Sigmoid colon (tissue), 4 donors: ENCODE data around the gene TENM3.

ENCODE experiments used
- CTCF ChIP-seq, 4 experiments: fragments of 450-650 bp in 3 of 4; fragments of 200-600 bp in 1 of 4; IDR thresholded peaks; one replicate each; pipeline ENCODE4 v1.5.1; 2016 to 2019; ENCODE audit warnings: antibody characterized with exemption in 4 of 4, mild to moderate bottlenecking in 3 of 4, moderate library complexity in 2 of 4
- EP300 ChIP-seq, 4 donors: sonication (generic); formaldehyde crosslinking; IDR thresholded peaks; one replicate each; pipeline ENCODE4 v1.6.1; 2017; ENCODE audit warnings: antibody characterized with exemption in 4 of 4
- POLR2A ChIP-seq, 2 donors: fragments of 450-650 bp; IDR thresholded peaks; one replicate each; pipeline ENCODE4 v1.6.1; 2016; ENCODE audit warnings: antibody characterized with exemption in 2 of 2, mild to moderate bottlenecking in 2 of 2, moderate library complexity in 2 of 2

GRCh38 chr4:182704948-182705347 is 461.7 kb downstream of the TENM3 start:
- TF ChIP-seq CTCF (IDR thresholded peaks at IDR 0.05) (no peak), POLR2A (IDR thresholded peaks at IDR 0.05) (no peak), EP300 (IDR thresholded peaks at IDR 0.05) (no peak)
